ENCODE data around the gene PROM1.

PROM1 gene

GRCh38 chr4:16056681-16057385 is 27.0 kb downstream of the PROM1 start:
- no peak for FAIRE-seq

- no peak for FAIRE-seq
Observed at GRCh38 chr4:16055873-16056272, 27.9 kb downstream of the PROM1 start.

- no peak for FAIRE-seq
Observed at GRCh38 chr4:16055471-16055870, 28.4 kb downstream of the PROM1 start.

GRCh38 chr4:16052939-16053338 is 30.9 kb downstream of the PROM1 start:
- FAIRE-seq = no peak

GRCh38 chr4:16051980-16052379 is 31.8 kb downstream of the PROM1 start:
- FAIRE-seq = no peak

- no peak for FAIRE-seq
Observed at GRCh38 chr4:16051132-16051531, 32.7 kb downstream of the PROM1 start.

GRCh38 chr4:16050669-16051068 is 33.2 kb downstream of the PROM1 start:
- FAIRE-seq = no peak

GRCh38 chr4:16048619-16049419 is 35.0 kb downstream of the PROM1 start:
- FAIRE-seq = no peak

- no peak for FAIRE-seq
Observed at GRCh38 chr4:16045687-16046086, 38.1 kb downstream of the PROM1 start.

- FAIRE-seq = no peak
Observed at GRCh38 chr4:16043642-16044498, 40.0 kb downstream of the PROM1 start.

GRCh38 chr4:16039139-16039538 is 44.7 kb downstream of the PROM1 start:
- no peak for FAIRE-seq

GRCh38 chr4:16037901-16038300 is 45.9 kb downstream of the PROM1 start:
- FAIRE-seq = no peak

GRCh38 chr4:16035843-16036242 is 48.0 kb downstream of the PROM1 start:
- FAIRE-seq = no peak

- FAIRE-seq = no peak
Observed at GRCh38 chr4:16034010-16034748, 49.6 kb downstream of the PROM1 start.

- FAIRE-seq = no peak
Observed at GRCh38 chr4:16032396-16032770, 51.4 kb downstream of the PROM1 start.

- FAIRE-seq = no peak
Observed at GRCh38 chr4:16031546-16032395, 52.1 kb downstream of the PROM1 start.

GRCh38 chr4:16029886-16030285 is 53.9 kb downstream of the PROM1 start:
- FAIRE-seq = no peak

- no peak for FAIRE-seq
Observed at GRCh38 chr4:16029262-16029661, 54.6 kb downstream of the PROM1 start.

GRCh38 chr4:16027626-16028025 is 56.2 kb downstream of the PROM1 start:
- no peak for FAIRE-seq

GRCh38 chr4:16027114-16027513 is 56.7 kb downstream of the PROM1 start:
- no peak for FAIRE-seq

- peak; percentile 74 for FAIRE-seq
Observed at GRCh38 chr4:16026160-16026761, 57.6 kb downstream of the PROM1 start.
